WTC11 (cell line): Measurements from ENCODE around the gene MSL1. TPM values are rescaled to one million over a fixed set of nuclear protein-coding genes. Genes with fewer than 3 reads are reported as not detected.

Source experiments
- ATAC-seq: fragments of 200-7000 bp; cut with Tn5 transposase; 2 replicates; pipeline ENCODE4 v1.10.0; 2021; ENCODE audit warnings: mild to moderate bottlenecking, moderate library complexity
- CTCF ChIA-PET: fragments of 300-600 bp; sonication (Branson Sonifier 250); formaldehyde crosslinking; loops from one replicate; lab custom pipeline; 2021; ENCODE audit warnings: antibody characterized with exemption; lab: Charles Lee
- POLR2A ChIA-PET: fragments of 350-600 bp; sonication (Branson Sonifier 250); formaldehyde crosslinking; loops from one replicate; lab custom pipeline; 2021; ENCODE audit warnings: antibody characterized with exemption; lab: Charles Lee
- DNase-seq: peaks from one replicate; pipeline ENCODE4 v3.0.0; 2021; ENCODE audit warnings: low spot score
- H3K27ac Mint-ChIP-seq: 2 replicates; pipeline ENCODE4 v1.8.0; 2021; ENCODE audit warnings: mixed read lengths
- H3K27me3 Mint-ChIP-seq: 2 replicates; pipeline ENCODE4 v1.8.0; 2021; ENCODE audit warnings: low read depth, mild to moderate bottlenecking, moderate library complexity, mixed read lengths
- H3K36me3 Mint-ChIP-seq: 2 replicates; pipeline ENCODE4 v1.8.0; 2021; ENCODE audit warnings: mixed read lengths
- H3K4me1 Mint-ChIP-seq: 2 replicates; pipeline ENCODE4 v1.8.0; 2022; ENCODE audit warnings: mixed read lengths
- H3K4me3 Mint-ChIP-seq: 2 replicates; pipeline ENCODE4 v1.8.0; 2021; ENCODE audit warnings: mild to moderate bottlenecking, moderate library complexity, mixed read lengths
- H3K9me3 Mint-ChIP-seq: 2 replicates; pipeline ENCODE4 v1.8.0; 2021; ENCODE audit warnings: mixed read lengths
- CREB1 ChIP-seq: sonication (generic); formaldehyde crosslinking; IDR thresholded peaks from 2 replicates; pipeline ENCODE4 v1.8.0; 2023; ENCODE audit warnings: mild to moderate bottlenecking, missing genetic modification reagents
- CREM ChIP-seq: sonication (generic); formaldehyde crosslinking; IDR thresholded peaks from 2 replicates; pipeline ENCODE4 v1.8.1; 2022; ENCODE audit warnings: mild to moderate bottlenecking, missing genetic modification reagents, moderate library complexity
- ELF4 ChIP-seq: sonication (generic); formaldehyde crosslinking; IDR thresholded peaks from 2 replicates; pipeline ENCODE4 v1.8.1; 2022; ENCODE audit warnings: low read depth, mild to moderate bottlenecking, moderate library complexity, missing genetic modification reagents
- ETV6 ChIP-seq: sonication (generic); formaldehyde crosslinking; IDR thresholded peaks from 2 replicates; pipeline ENCODE4 v1.8.1; 2022; ENCODE audit warnings: mild to moderate bottlenecking, missing genetic modification reagents
- FOXP1 ChIP-seq: sonication (generic); formaldehyde crosslinking; IDR thresholded peaks from 2 replicates; pipeline ENCODE4 v1.8.0; 2022; ENCODE audit warnings: missing genetic modification reagents, mild to moderate bottlenecking, moderate library complexity, borderline replicate concordance
- GABPB1 ChIP-seq: sonication (generic); formaldehyde crosslinking; IDR thresholded peaks from 2 replicates; pipeline ENCODE4 v1.8.1; 2023; ENCODE audit warnings: mild to moderate bottlenecking, missing genetic modification reagents
- GTF2I ChIP-seq: fragments of 250-450 bp; sonication (Bioruptor Pico); conservative IDR thresholded peaks from 2 replicates; pipeline ENCODE4 v1.4.0; 2021; ENCODE audit warnings: mild to moderate bottlenecking
- JAZF1 ChIP-seq: fragments of 250-450 bp; sonication (Bioruptor Pico); IDR thresholded peaks from 2 replicates; pipeline ENCODE4 v1.9.0; 2021; ENCODE audit warnings: moderate library complexity, mild to moderate bottlenecking, inconsistent platforms
- MXD4 ChIP-seq: fragments of 250-450 bp; sonication (Bioruptor Pico); IDR thresholded peaks from 2 replicates; pipeline ENCODE4 v1.8.0; 2021; ENCODE audit warnings: mild to moderate bottlenecking, moderate library complexity, borderline replicate concordance
- NFYB ChIP-seq: sonication (generic); formaldehyde crosslinking; conservative IDR thresholded peaks from 2 replicates; pipeline ENCODE4 v1.8.0; 2022; ENCODE audit warnings: low read depth, missing genetic modification reagents
- PRRX2 ChIP-seq: fragments of 250-450 bp; sonication (Bioruptor Pico); IDR thresholded peaks from 2 replicates; pipeline ENCODE4 v1.8.0; 2021; ENCODE audit warnings: mild to moderate bottlenecking
- TEAD4 ChIP-seq: sonication (generic); formaldehyde crosslinking; IDR thresholded peaks from 2 replicates; pipeline ENCODE4 v1.8.0; 2022; ENCODE audit warnings: mild to moderate bottlenecking, missing genetic modification reagents
- total RNA-seq: library from RNA; stranded (reverse); gene quantifications from 3 replicates; pipeline ENCODE4 v1.2.3, GENCODE V29; 2021
- TF ChIP-seq, protein P1 (sequence below): sonication (generic); formaldehyde crosslinking; IDR thresholded peaks from 2 replicates; pipeline ENCODE4 v1.8.0; 2022; ENCODE audit warnings: mild to moderate bottlenecking, missing genetic modification reagents
- TF ChIP-seq, protein P2 (sequence below): sonication (generic); formaldehyde crosslinking; IDR thresholded peaks from 2 replicates; pipeline ENCODE4 v1.8.0; 2023; ENCODE audit warnings: missing genetic modification reagents, mild to moderate bottlenecking, borderline replicate concordance
- TF ChIP-seq, protein P3 (sequence below): sonication (generic); formaldehyde crosslinking; IDR thresholded peaks from 2 replicates; pipeline ENCODE4 v1.8.1; 2022; ENCODE audit warnings: mild to moderate bottlenecking, missing genetic modification reagents, moderate library complexity, borderline replicate concordance
- TF ChIP-seq, protein P4 (sequence below): sonication (generic); formaldehyde crosslinking; IDR thresholded peaks from 2 replicates; pipeline ENCODE4 v1.8.0; 2022; ENCODE audit warnings: mild to moderate bottlenecking, missing genetic modification reagents
- TF ChIP-seq, protein P5 (sequence below): sonication (generic); formaldehyde crosslinking; IDR thresholded peaks from 2 replicates; pipeline ENCODE4 v1.8.1; 2023; ENCODE audit warnings: mild to moderate bottlenecking, missing genetic modification reagents, borderline replicate concordance
- TF ChIP-seq, protein P6 (sequence below): fragments of 250-450 bp; sonication (Bioruptor Pico); IDR thresholded peaks from 2 replicates; pipeline ENCODE4 v1.9.0; 2021; ENCODE audit warnings: moderate library complexity, mild to moderate bottlenecking, inconsistent platforms, borderline replicate concordance
- TF ChIP-seq, protein P7 (sequence below): sonication (generic); formaldehyde crosslinking; IDR thresholded peaks from 2 replicates; pipeline ENCODE4 v1.8.1; 2023; ENCODE audit warnings: mild to moderate bottlenecking, moderate library complexity, missing genetic modification reagents

MSL1 gene
- total RNA-seq, 1 experiment from 2014 or later: 78.1 TPM

DNA sequence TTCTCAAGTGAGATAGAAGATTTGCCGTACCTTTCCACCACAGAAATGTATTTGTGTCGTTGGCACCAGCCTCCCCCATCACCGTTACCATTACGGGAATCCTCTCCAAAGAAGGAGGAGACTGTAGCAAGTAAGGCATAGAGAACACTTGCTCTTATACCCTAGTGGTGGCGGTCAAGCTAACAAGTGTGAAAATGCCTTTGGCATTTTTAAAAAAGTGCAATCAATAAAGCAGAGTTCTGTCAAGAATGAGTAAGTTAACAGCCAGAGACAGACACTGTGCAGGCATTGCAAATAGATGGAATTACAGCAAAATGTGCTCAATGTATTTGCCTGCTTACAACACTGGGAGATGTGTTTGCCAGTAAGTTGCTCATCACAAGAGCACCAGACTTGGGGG is 7.7 kb downstream of the MSL1 start:
- ChIA-PET CTCF (interaction anchor here (1.8 kb wide), 1 partner anchor 16 kb away, joined by 5 read pairs; no protein-coding TSS in a partner anchor), POLR2A (interaction anchor here (1.1 kb wide), 1 partner anchor 16 kb away, joined by 3 read pairs; no protein-coding TSS in a partner anchor)
- TF ChIP-seq GTF2I (CRISPR knock-in tag) (no peak), MXD4 (no peak)
- DNase-seq (no peak), ATAC-seq (no peak)
- H3K36me3 Mint-ChIP-seq: peaks cover 80% of the 10 kb centered on the region
- no peaks in the 10 kb centered on the region for H3K27me3 Mint-ChIP-seq
- no peak overlapping the region for H3K4me3 Mint-ChIP-seq
- H3K4me1 Mint-ChIP-seq: peaks cover 3% of the 10 kb centered on the region
- peak overlapping the region; percentile 61; the same call in 1 of the 2 replicates for H3K27ac Mint-ChIP-seq
- H3K9me3 Mint-ChIP-seq: no peaks in the 10 kb centered on the region

DNA sequence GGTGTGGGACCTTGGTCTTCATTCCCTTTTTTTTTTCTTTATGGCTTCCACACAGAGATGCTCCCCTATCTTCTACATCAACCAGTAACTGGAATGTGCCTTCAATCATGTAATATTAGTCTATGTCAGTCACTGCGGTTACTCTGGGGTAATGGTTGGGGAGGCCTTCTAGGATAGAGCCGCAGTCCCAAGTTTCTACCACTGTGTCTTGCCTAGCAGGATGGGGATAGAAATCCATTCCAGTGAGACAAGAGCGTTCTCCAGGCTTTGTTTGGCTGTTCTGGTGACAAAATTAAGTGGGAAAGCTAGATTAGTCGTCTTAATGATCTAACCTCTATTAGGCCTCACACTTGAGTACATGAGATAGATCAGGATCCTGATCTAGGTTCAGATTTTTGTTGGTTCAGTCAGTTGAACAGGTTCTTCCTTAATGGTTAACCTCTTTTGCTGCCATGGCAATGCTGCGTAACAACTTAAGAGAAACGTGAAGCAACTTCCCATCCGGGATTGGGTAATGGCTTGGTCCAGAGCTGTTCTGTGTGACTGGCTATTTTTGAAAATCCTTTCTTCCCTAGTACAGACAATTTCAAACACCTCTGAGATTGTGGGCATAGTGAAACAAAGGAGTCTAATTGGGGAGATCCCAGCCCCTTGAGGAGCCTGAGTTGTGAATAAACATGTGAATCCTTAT is 8.7 kb downstream of the MSL1 start:
- ATAC-seq (no peak), DNase-seq (no peak)
- ChIA-PET POLR2A (no interaction called here), CTCF (interaction anchor here (0.9 to 1.7 kb wide), 2 partner anchors 17 to 38 kb away, joined by 3 to 4 read pairs; no protein-coding TSS in a partner anchor)
- Mint-ChIP-seq H3K27ac (no peak overlapping the region; the same call in 1 of the 2 replicates), H3K4me3 (no peak overlapping the region), H3K9me3 (no peaks in the 10 kb centered on the region), H3K27me3 (no peaks in the 10 kb centered on the region), H3K4me1 (no peaks in the 10 kb centered on the region), H3K36me3 (peaks cover 87% of the 10 kb centered on the region)
- TF ChIP-seq, protein P1, sequence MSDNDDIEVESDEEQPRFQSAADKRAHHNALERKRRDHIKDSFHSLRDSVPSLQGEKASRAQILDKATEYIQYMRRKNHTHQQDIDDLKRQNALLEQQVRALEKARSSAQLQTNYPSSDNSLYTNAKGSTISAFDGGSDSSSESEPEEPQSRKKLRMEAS: no peak
- TF ChIP-seq CREB1 (CRISPR knock-in tag) (no peak), PRRX2 (no peak), ETV6 (CRISPR knock-in tag) (no peak), TEAD4 (CRISPR knock-in tag) (no peak), JAZF1 (CRISPR knock-in tag) (no peak), ELF4 (CRISPR knock-in tag) (no peak), FOXP1 (CRISPR knock-in tag) (no peak), CREM (CRISPR knock-in tag) (no peak), GABPB1 (CRISPR knock-in tag) (no peak), NFYB (no peak)
- TF ChIP-seq, protein P2, sequence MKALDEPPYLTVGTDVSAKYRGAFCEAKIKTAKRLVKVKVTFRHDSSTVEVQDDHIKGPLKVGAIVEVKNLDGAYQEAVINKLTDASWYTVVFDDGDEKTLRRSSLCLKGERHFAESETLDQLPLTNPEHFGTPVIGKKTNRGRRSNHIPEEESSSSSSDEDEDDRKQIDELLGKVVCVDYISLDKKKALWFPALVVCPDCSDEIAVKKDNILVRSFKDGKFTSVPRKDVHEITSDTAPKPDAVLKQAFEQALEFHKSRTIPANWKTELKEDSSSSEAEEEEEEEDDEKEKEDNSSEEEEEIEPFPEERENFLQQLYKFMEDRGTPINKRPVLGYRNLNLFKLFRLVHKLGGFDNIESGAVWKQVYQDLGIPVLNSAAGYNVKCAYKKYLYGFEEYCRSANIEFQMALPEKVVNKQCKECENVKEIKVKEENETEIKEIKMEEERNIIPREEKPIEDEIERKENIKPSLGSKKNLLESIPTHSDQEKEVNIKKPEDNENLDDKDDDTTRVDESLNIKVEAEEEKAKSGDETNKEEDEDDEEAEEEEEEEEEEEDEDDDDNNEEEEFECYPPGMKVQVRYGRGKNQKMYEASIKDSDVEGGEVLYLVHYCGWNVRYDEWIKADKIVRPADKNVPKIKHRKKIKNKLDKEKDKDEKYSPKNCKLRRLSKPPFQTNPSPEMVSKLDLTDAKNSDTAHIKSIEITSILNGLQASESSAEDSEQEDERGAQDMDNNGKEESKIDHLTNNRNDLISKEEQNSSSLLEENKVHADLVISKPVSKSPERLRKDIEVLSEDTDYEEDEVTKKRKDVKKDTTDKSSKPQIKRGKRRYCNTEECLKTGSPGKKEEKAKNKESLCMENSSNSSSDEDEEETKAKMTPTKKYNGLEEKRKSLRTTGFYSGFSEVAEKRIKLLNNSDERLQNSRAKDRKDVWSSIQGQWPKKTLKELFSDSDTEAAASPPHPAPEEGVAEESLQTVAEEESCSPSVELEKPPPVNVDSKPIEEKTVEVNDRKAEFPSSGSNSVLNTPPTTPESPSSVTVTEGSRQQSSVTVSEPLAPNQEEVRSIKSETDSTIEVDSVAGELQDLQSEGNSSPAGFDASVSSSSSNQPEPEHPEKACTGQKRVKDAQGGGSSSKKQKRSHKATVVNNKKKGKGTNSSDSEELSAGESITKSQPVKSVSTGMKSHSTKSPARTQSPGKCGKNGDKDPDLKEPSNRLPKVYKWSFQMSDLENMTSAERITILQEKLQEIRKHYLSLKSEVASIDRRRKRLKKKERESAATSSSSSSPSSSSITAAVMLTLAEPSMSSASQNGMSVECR (CRISPR knock-in tag): no peak
- TF ChIP-seq, protein P3, sequence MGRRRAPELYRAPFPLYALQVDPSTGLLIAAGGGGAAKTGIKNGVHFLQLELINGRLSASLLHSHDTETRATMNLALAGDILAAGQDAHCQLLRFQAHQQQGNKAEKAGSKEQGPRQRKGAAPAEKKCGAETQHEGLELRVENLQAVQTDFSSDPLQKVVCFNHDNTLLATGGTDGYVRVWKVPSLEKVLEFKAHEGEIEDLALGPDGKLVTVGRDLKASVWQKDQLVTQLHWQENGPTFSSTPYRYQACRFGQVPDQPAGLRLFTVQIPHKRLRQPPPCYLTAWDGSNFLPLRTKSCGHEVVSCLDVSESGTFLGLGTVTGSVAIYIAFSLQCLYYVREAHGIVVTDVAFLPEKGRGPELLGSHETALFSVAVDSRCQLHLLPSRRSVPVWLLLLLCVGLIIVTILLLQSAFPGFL (CRISPR knock-in tag): no peak
- TF ChIP-seq, protein P4, sequence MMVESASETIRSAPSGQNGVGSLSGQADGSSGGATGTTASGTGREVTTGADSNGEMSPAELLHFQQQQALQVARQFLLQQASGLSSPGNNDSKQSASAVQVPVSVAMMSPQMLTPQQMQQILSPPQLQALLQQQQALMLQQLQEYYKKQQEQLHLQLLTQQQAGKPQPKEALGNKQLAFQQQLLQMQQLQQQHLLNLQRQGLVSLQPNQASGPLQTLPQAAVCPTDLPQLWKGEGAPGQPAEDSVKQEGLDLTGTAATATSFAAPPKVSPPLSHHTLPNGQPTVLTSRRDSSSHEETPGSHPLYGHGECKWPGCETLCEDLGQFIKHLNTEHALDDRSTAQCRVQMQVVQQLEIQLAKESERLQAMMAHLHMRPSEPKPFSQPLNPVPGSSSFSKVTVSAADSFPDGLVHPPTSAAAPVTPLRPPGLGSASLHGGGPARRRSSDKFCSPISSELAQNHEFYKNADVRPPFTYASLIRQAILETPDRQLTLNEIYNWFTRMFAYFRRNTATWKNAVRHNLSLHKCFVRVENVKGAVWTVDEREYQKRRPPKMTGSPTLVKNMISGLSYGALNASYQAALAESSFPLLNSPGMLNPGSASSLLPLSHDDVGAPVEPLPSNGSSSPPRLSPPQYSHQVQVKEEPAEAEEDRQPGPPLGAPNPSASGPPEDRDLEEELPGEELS (CRISPR knock-in tag): no peak
- TF ChIP-seq, protein P5, sequence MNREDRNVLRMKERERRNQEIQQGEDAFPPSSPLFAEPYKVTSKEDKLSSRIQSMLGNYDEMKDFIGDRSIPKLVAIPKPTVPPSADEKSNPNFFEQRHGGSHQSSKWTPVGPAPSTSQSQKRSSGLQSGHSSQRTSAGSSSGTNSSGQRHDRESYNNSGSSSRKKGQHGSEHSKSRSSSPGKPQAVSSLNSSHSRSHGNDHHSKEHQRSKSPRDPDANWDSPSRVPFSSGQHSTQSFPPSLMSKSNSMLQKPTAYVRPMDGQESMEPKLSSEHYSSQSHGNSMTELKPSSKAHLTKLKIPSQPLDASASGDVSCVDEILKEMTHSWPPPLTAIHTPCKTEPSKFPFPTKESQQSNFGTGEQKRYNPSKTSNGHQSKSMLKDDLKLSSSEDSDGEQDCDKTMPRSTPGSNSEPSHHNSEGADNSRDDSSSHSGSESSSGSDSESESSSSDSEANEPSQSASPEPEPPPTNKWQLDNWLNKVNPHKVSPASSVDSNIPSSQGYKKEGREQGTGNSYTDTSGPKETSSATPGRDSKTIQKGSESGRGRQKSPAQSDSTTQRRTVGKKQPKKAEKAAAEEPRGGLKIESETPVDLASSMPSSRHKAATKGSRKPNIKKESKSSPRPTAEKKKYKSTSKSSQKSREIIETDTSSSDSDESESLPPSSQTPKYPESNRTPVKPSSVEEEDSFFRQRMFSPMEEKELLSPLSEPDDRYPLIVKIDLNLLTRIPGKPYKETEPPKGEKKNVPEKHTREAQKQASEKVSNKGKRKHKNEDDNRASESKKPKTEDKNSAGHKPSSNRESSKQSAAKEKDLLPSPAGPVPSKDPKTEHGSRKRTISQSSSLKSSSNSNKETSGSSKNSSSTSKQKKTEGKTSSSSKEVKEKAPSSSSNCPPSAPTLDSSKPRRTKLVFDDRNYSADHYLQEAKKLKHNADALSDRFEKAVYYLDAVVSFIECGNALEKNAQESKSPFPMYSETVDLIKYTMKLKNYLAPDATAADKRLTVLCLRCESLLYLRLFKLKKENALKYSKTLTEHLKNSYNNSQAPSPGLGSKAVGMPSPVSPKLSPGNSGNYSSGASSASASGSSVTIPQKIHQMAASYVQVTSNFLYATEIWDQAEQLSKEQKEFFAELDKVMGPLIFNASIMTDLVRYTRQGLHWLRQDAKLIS (CRISPR knock-in tag): no peak
- TF ChIP-seq, protein P6, sequence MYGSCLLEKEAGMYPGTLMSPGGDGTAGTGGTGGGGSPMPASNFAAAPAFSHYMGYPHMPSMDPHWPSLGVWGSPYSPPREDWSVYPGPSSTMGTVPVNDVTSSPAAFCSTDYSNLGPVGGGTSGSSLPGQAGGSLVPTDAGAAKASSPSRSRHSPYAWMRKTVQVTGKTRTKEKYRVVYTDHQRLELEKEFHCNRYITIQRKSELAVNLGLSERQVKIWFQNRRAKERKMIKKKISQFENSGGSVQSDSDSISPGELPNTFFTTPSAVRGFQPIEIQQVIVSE: no peak
- TF ChIP-seq, protein P7, sequence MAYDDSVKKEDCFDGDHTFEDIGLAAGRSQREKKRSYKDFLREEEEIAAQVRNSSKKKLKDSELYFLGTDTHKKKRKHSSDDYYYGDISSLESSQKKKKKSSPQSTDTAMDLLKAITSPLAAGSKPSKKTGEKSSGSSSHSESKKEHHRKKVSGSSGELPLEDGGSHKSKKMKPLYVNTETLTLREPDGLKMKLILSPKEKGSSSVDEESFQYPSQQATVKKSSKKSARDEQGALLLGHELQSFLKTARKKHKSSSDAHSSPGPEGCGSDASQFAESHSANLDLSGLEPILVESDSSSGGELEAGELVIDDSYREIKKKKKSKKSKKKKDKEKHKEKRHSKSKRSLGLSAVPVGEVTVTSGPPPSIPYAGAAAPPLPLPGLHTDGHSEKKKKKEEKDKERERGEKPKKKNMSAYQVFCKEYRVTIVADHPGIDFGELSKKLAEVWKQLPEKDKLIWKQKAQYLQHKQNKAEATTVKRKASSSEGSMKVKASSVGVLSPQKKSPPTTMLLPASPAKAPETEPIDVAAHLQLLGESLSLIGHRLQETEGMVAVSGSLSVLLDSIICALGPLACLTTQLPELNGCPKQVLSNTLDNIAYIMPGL: no peak
